GM23338 (cell line): ENCODE measurements around the gene IFT43. TPM values are rescaled to one million over a fixed set of nuclear protein-coding genes. Genes with fewer than 3 reads are reported as not detected.

ENCODE experiments used
- ATAC-seq: fragments of 200-7000 bp; cut with Tn5 transposase; 3 replicates; pipeline ENCODE4 v1.9.1; 2020
- DNase-seq: peaks from one replicate; pipeline ENCODE4 v3.0.0-alpha.2; 2015; ENCODE audit warnings: low spot score
- H2AFZ ChIP-seq: fragments of 200-600 bp; sonication (generic); 2 replicates; pipeline ENCODE4 v1.8.0; 2016; ENCODE audit warnings: antibody characterized with exemption, mild to moderate bottlenecking, moderate library complexity
- H3F3A ChIP-seq: fragments of 200-600 bp; sonication (generic); replicated peaks from 2 replicates; pipeline ENCODE4 v1.8.0; 2017; ENCODE audit warnings: antibody characterized with exemption, mixed run types, low read depth
- H3K27ac ChIP-seq: fragments of 200-600 bp; sonication (generic); 2 replicates; pipeline ENCODE4 v1.6.1; 2016; ENCODE audit warnings: low read depth
- H3K27me3 ChIP-seq: fragments of 200-600 bp; sonication (generic); 2 replicates; pipeline ENCODE4 v1.8.0; 2016; ENCODE audit warnings: mild to moderate bottlenecking, mixed run types, moderate library complexity; ENCODE audit not compliant: insufficient read depth
- H3K36me3 ChIP-seq: fragments of 200-600 bp; sonication (generic); 2 replicates; pipeline ENCODE4 v1.8.0; 2016; ENCODE audit warnings: mild to moderate bottlenecking; ENCODE audit not compliant: insufficient read depth
- H3K4me1 ChIP-seq: fragments of 200-600 bp; sonication (generic); 2 replicates; pipeline ENCODE4 v1.8.0; 2016; ENCODE audit warnings: mild to moderate bottlenecking, moderate library complexity; ENCODE audit not compliant: insufficient read depth
- H3K4me2 ChIP-seq: fragments of 200-600 bp; sonication (generic); 2 replicates; pipeline ENCODE4 v1.7.1; 2017; ENCODE audit warnings: mixed run types
- H3K4me3 ChIP-seq: fragments of 200-600 bp; sonication (generic); 2 replicates; pipeline ENCODE4 v1.6.1; 2016; ENCODE audit warnings: mixed run types
- H3K79me2 ChIP-seq: fragments of 200-600 bp; sonication (generic); replicated peaks from 2 replicates; pipeline ENCODE4 v1.8.0; 2017; ENCODE audit warnings: mild to moderate bottlenecking; ENCODE audit not compliant: insufficient read depth
- H3K9me2 ChIP-seq: fragments of 200-600 bp; sonication (generic); 2 replicates; pipeline ENCODE4 v1.8.0; 2017; ENCODE audit not compliant: insufficient read depth
- H4K20me1 ChIP-seq: fragments of 200-600 bp; sonication (generic); replicated peaks from 2 replicates; pipeline ENCODE4 v1.8.0; 2017; ENCODE audit warnings: mild to moderate bottlenecking; ENCODE audit not compliant: insufficient read depth
- H3K27ac Mint-ChIP-seq: 2 replicates; pipeline ENCODE4 v1.8.0; 2020; ENCODE audit warnings: inconsistent platforms, mild to moderate bottlenecking, moderate library complexity, mixed read lengths
- H3K27me3 Mint-ChIP-seq: 3 replicates; pipeline ENCODE4 v1.8.0; 2022; ENCODE audit warnings: low read depth, mild to moderate bottlenecking, moderate library complexity, mixed read lengths, inconsistent platforms; ENCODE audit not compliant: insufficient read depth, poor library complexity
- H3K36me3 Mint-ChIP-seq: 3 replicates; pipeline ENCODE4 v1.8.0; 2021; ENCODE audit warnings: low read depth, mild to moderate bottlenecking, inconsistent platforms, moderate library complexity, mixed read lengths
- H3K4me1 Mint-ChIP-seq: 3 replicates; pipeline ENCODE4 v1.8.0; 2020; ENCODE audit warnings: mild to moderate bottlenecking, inconsistent platforms, mixed read lengths
- H3K4me3 Mint-ChIP-seq: 3 replicates; pipeline ENCODE4 v1.8.0; 2021; ENCODE audit warnings: moderate library complexity, mild to moderate bottlenecking, inconsistent platforms, mixed read lengths
- H3K9me3 Mint-ChIP-seq: 3 replicates; pipeline ENCODE4 v1.8.0; 2020; ENCODE audit warnings: moderate library complexity, mild to moderate bottlenecking, inconsistent platforms, mixed read lengths
- CREB1 ChIP-seq: fragments of 250-450 bp; sonication (Bioruptor Pico); IDR thresholded peaks from 2 replicates; pipeline ENCODE4 v1.5.0; 2020; ENCODE audit warnings: low read depth, mild to moderate bottlenecking, moderate library complexity
- CTCF ChIP-seq, 2 experiments: fragments of 200-600 bp in 1 of 2; sonication (generic) in 1 of 2; conservative IDR thresholded peaks; 2 replicates each; pipeline versions ENCODE4 v1.5.1 to v1.6.1; 2016 to 2017; ENCODE audit warnings: antibody characterized with exemption in 2 of 2, low read depth in 2 of 2, mild to moderate bottlenecking in 2 of 2, moderate library complexity in 1 of 2
- ETS1 ChIP-seq: IDR thresholded peaks from 2 replicates; pipeline ENCODE4 v1.6.1; 2016; ENCODE audit warnings: antibody characterized with exemption
- EZH2 ChIP-seq: fragments of 200-600 bp; sonication (generic); IDR thresholded peaks from one replicate; pipeline ENCODE4 v1.8.0; 2017; ENCODE audit warnings: antibody characterized with exemption, mild to moderate bottlenecking, low read depth; ENCODE audit not compliant: unreplicated experiment
- EZH2phosphoT487 ChIP-seq: fragments of 200-600 bp; sonication (generic); IDR thresholded peaks from one replicate; pipeline ENCODE4 v1.8.1; 2018; ENCODE audit warnings: antibody characterized with exemption; ENCODE audit not compliant: unreplicated experiment
- JUNB ChIP-seq: IDR thresholded peaks from one replicate; pipeline ENCODE4 v1.6.1; 2016; ENCODE audit warnings: antibody characterized with exemption; ENCODE audit not compliant: unreplicated experiment
- NANOG ChIP-seq: IDR thresholded peaks from 2 replicates; pipeline ENCODE4 v1.6.1; 2016; ENCODE audit warnings: antibody characterized with exemption, borderline replicate concordance
- POLR2AphosphoS5 ChIP-seq: IDR thresholded peaks from 2 replicates; pipeline ENCODE4 v1.6.1; 2016; ENCODE audit warnings: antibody characterized with exemption, low read depth
- REST ChIP-seq: IDR thresholded peaks from one replicate; pipeline ENCODE4 v1.6.1; 2018; ENCODE audit warnings: antibody characterized with exemption; ENCODE audit not compliant: unreplicated experiment
- STAT1 ChIP-seq: IDR thresholded peaks from one replicate; pipeline ENCODE4 v1.6.1; 2016; ENCODE audit warnings: antibody characterized with exemption; ENCODE audit not compliant: unreplicated experiment
- ZNF114 ChIP-seq: fragments of 250-450 bp; sonication (Bioruptor Pico); IDR thresholded peaks from 2 replicates; pipeline ENCODE4 v1.5.0; 2020; ENCODE audit warnings: mild to moderate bottlenecking, moderate library complexity
- ZNF331 ChIP-seq: fragments of 250-450 bp; sonication (Bioruptor Pico); IDR thresholded peaks from 2 replicates; pipeline ENCODE4 v1.5.0; 2020; ENCODE audit warnings: low read depth, mild to moderate bottlenecking, moderate library complexity
- polyA plus RNA-seq: library from polyadenylated mRNA; unstranded; fragments of >200 nt; fragmentation: Nextera tagmentation; extraction: Ambion mirVana; gene quantifications from 2 replicates; pipeline ENCODE4 v1.2.1, GENCODE V29; 2016
- total RNA-seq: library from RNA; depleted of rRNA; stranded (reverse); fragments of >200 nt; shearing (Covaris generic); gene quantifications from 2 replicates; pipeline ENCODE4 v1.2.3, GENCODE V29; 2014

IFT43 gene
- total and polyA plus RNA-seq, 2 experiments from 2014 or later: 21.5 to 43.1 TPM

GRCh38 chr14:76057914-76058313 lies 72.4 kb downstream of the IFT43 start:
- no peaks in the 10 kb centered on the region for H3K9me2 ChIP-seq
- H3K4me3 Mint-ChIP-seq: no peak overlapping the region
- H3K4me3 ChIP-seq: no peak overlapping the region
- H3K4me2 ChIP-seq: no peak overlapping the region
- DNase-seq (no peak), ATAC-seq (no peak)
- no peak overlapping the region for H3K27ac ChIP-seq
- no peaks in the 10 kb centered on the region for H3K79me2 ChIP-seq
- no peak overlapping the region for H2AFZ ChIP-seq
- no peak overlapping the region for H3K27ac Mint-ChIP-seq
- H3K36me3 Mint-ChIP-seq: peaks cover 3% of the 10 kb centered on the region; the same call in 2 of the 3 replicates
- no peaks in the 10 kb centered on the region for H4K20me1 ChIP-seq
- H3K36me3 ChIP-seq: no peaks in the 10 kb centered on the region
- no peaks in the 10 kb centered on the region for H3K27me3 ChIP-seq
- no peaks in the 10 kb centered on the region for H3K27me3 Mint-ChIP-seq
- H3K9me3 Mint-ChIP-seq: no peaks in the 10 kb centered on the region
- H3F3A ChIP-seq: no peaks in the 10 kb centered on the region
- H3K4me1 Mint-ChIP-seq: peaks cover 3% of the 10 kb centered on the region; the same call in 2 of the 3 replicates
- TF ChIP-seq POLR2AphosphoS5 (no peak), STAT1 (no peak), EZH2 (no peak), ZNF114 (CRISPR knock-in tag) (no peak)
- H3K4me1 ChIP-seq: no peaks in the 10 kb centered on the region

- Histone ChIP-seq H3K27me3 (no peaks in the 10 kb centered on the region), H3K9me2 (no peaks in the 10 kb centered on the region), H3K4me1 (no peaks in the 10 kb centered on the region), H3K36me3 (no peaks in the 10 kb centered on the region), H3F3A (no peaks in the 10 kb centered on the region), H3K4me2 (no peak overlapping the region), H4K20me1 (no peaks in the 10 kb centered on the region), H3K27ac (no peak overlapping the region), H2AFZ (no peak overlapping the region), H3K4me3 (no peak overlapping the region), H3K79me2 (no peaks in the 10 kb centered on the region)
- H3K9me3 Mint-ChIP-seq: peaks cover 9% of the 10 kb centered on the region
- no peaks in the 10 kb centered on the region for H3K4me1 Mint-ChIP-seq
- H3K27ac Mint-ChIP-seq: no peak overlapping the region
- ATAC-seq (no peak), DNase-seq (no peak)
- H3K27me3 Mint-ChIP-seq: peaks cover 1% of the 10 kb centered on the region
- TF ChIP-seq POLR2AphosphoS5: no peak
- no peak overlapping the region for H3K4me3 Mint-ChIP-seq
- H3K36me3 Mint-ChIP-seq: peaks cover 39% of the 10 kb centered on the region
Measured at GRCh38 chr14:76063327-76063726, 77.8 kb downstream of the IFT43 start.

- H3K36me3 Mint-ChIP-seq: peaks cover 39% of the 10 kb centered on the region
- H3K9me3 Mint-ChIP-seq: peaks cover 9% of the 10 kb centered on the region
- H3K27ac Mint-ChIP-seq: no peak overlapping the region
- TF ChIP-seq NANOG: no peak
- no peak for TF ChIP-seq EZH2phosphoT487
- TF ChIP-seq CREB1 (CRISPR knock-in tag): no peak
- TF ChIP-seq EZH2: no peak
- TF ChIP-seq ETS1: no peak
- TF ChIP-seq JUNB: no peak
- no peak for TF ChIP-seq CTCF (conservative IDR thresholded peaks at IDR 0.05; ENCODE audit: low read depth in 2 of 2)
- TF ChIP-seq STAT1: no peak
- no peak for TF ChIP-seq ZNF114 (CRISPR knock-in tag)
- TF ChIP-seq ZNF331: no peak
- no peak for TF ChIP-seq POLR2AphosphoS5
- TF ChIP-seq REST: no peak
Measured at GRCh38 chr14:76065519-76065918, 80.0 kb downstream of the IFT43 start.

More at GRCh38 chr14:76065519-76065918, 80.0 kb downstream of the IFT43 start:
- Histone ChIP-seq H2AFZ (no peak overlapping the region), H3K4me2 (no peak overlapping the region), H3K9me2 (no peaks in the 10 kb centered on the region), H3K36me3 (no peaks in the 10 kb centered on the region), H3F3A (no peaks in the 10 kb centered on the region), H3K27ac (no peak overlapping the region), H3K4me1 (no peaks in the 10 kb centered on the region), H3K27me3 (no peaks in the 10 kb centered on the region), H4K20me1 (no peaks in the 10 kb centered on the region), H3K79me2 (no peaks in the 10 kb centered on the region), H3K4me3 (no peak overlapping the region)
- DNase-seq (no peak), ATAC-seq (no peak)
- H3K4me3 Mint-ChIP-seq: no peak overlapping the region
- H3K27me3 Mint-ChIP-seq: peaks cover 1% of the 10 kb centered on the region
- H3K4me1 Mint-ChIP-seq: no peaks in the 10 kb centered on the region
